GM19239 (cell line): ENCODE results near the gene UBTD1.
A peak's percentile ranks its signal among the peaks of the same experiment; 100 is the strongest.

Experiments
- DNase-seq: peaks from one replicate; pipeline ENCODE4 v3.0.0; 2011; ENCODE audit warnings: low spot score; ENCODE audit not compliant: insufficient read length
- FAIRE-seq: peaks from 2 replicates; lab custom pipeline; 2011; peaks lifted over from hg19 to GRCh38; lab: Jason Lieb, UNC

The UBTD1 gene

GRCh38 chr10:97578171-97578844, 79.6 kb downstream of the UBTD1 start:
- FAIRE-seq, result no peak
- no peak for DNase-seq

- DNase-seq (no peak), FAIRE-seq (no peak)
Measured at GRCh38 chr10:97580421-97581367, 82.0 kb downstream of the UBTD1 start.

- DNase-seq (no peak), FAIRE-seq (no peak)
Measured at GRCh38 chr10:97582169-97582568, 83.4 kb downstream of the UBTD1 start.

GRCh38 chr10:97583476-97583875, 84.8 kb downstream of the UBTD1 start:
- FAIRE-seq (no peak), DNase-seq (no peak)

GRCh38 chr10:97584060-97584797, 85.5 kb downstream of the UBTD1 start, which contains the start of gene HOGA1:
Gene HOGA1 (plus strand): TSS chr10:97584389. CDS start chr10:97584704, 315 bp downstream.
- DNase-seq (peak; percentile 50), FAIRE-seq (peak; percentile 33)

GRCh38 chr10:97584798-97585438, 86.2 kb downstream of the UBTD1 start:
- FAIRE-seq (no peak), DNase-seq (no peak)

- no peak for FAIRE-seq
- DNase-seq, result no peak
Measured at GRCh38 chr10:97585439-97585811, 86.7 kb downstream of the UBTD1 start.

GRCh38 chr10:97587183-97587582, 88.5 kb downstream of the UBTD1 start:
- FAIRE-seq, result no peak
- no peak for DNase-seq

- no peak for DNase-seq
- FAIRE-seq, result no peak
Measured at GRCh38 chr10:97589479-97589878, 90.8 kb downstream of the UBTD1 start, which contains the start of gene C10orf62. Gene C10orf62 (plus strand): TSS chr10:97589721. CDS start chr10:97589898, 177 bp downstream.

GRCh38 chr10:97590082-97590747, 91.5 kb downstream of the UBTD1 start:
- no peak for FAIRE-seq
- DNase-seq, result no peak

GRCh38 chr10:97590748-97591495, 92.2 kb downstream of the UBTD1 start:
- FAIRE-seq, result no peak
- DNase-seq, result no peak

GRCh38 chr10:97593421-97593820, 94.7 kb downstream of the UBTD1 start:
- FAIRE-seq (no peak), DNase-seq (no peak)

- DNase-seq (no peak), FAIRE-seq (no peak)
Measured at GRCh38 chr10:97596101-97597082, 97.7 kb downstream of the UBTD1 start.

- no peak for FAIRE-seq
- no peak for DNase-seq
Measured at GRCh38 chr10:97597778-97598177, 99.1 kb downstream of the UBTD1 start.

GRCh38 chr10:97598407-97599271, 99.9 kb downstream of the UBTD1 start:
- DNase-seq, result no peak
- FAIRE-seq, result no peak

- DNase-seq (no peak), FAIRE-seq (no peak)
Measured at GRCh38 chr10:97599272-97599619, 100.5 kb downstream of the UBTD1 start.

- DNase-seq, result no peak
- no peak for FAIRE-seq
Measured at GRCh38 chr10:97600616-97601015, 101.9 kb downstream of the UBTD1 start.
